ENCODE data around the gene SCN4B. TPM values are rescaled to one million over a fixed set of nuclear protein-coding genes. Genes with fewer than 3 reads are reported as not detected.

Gene SCN4B
- total and polyA plus RNA-seq, 2 of the 4 experiments (the other 2 are of a cell fraction) = 0.18 to 0.44 TPM

DNA sequence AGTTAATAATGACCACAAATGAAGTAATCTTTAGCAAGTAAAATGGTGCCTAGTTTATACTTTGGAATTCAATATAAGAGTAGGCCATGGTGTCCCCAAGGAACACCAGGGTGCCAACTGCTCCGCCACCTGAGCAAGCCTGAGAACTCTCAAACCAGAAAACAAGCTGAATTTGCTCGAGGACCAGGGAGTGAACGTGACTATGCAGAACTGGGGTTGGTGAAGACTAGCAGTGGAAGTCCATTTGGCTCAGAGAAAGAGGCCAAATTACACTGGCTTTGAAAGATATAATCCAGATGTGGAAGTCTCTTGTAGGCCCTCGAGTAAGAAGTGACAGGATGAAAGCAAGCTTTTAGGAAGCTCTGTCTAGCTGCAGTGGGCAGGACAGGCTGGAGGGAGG, 57.1 kb downstream of the SCN4B start:
- no peaks in the 10 kb centered on the region for H3K9me3 ChIP-seq (ENCODE audit: control insufficient read depth, insufficient read depth, low read length)
- H3K27me3 ChIP-seq (ENCODE audit: control insufficient read depth, insufficient read depth, low read length) = peaks cover 4% of the 10 kb centered on the region
- H3K79me1 ChIP-seq (ENCODE audit: low read depth in 1 of 2, low read length in 2 of 2) = no peaks in the 10 kb centered on the region
- no peak overlapping the region for H3K4ac ChIP-seq (ENCODE audit: low read depth, low read length)
- H3K4me2 ChIP-seq (ENCODE audit: low read depth, low read length) = no peak overlapping the region
- intact Hi-C loops (cut with micrococcal nuclease) (no loop called here), in situ Hi-C loops (cut with MboI; ENCODE audit: low sequenced_read_pairs) (no loop called here), dilution Hi-C loops (cut with HindIII; ENCODE audit: low sequenced_read_pairs, unreplicated experiment) (no loop called here)
- H3K56ac ChIP-seq (ENCODE audit: extremely low read depth, insufficient read depth, low read length) = no peak overlapping the region
- POLR2A ChIA-PET (ENCODE audit: unreplicated experiment) = no interaction called here
- H4K5ac ChIP-seq (ENCODE audit: low read depth, low read length) = no peak overlapping the region
- H2BK5ac ChIP-seq (ENCODE audit: low read depth, low read length, poor library complexity, severe bottlenecking) = no peak overlapping the region
- no peaks in the 10 kb centered on the region for H4K20me1 ChIP-seq (ENCODE audit: insufficient read depth, low read length)
- no peak overlapping the region for H4K8ac ChIP-seq (ENCODE audit: low read depth in 2 of 2, low read length in 2 of 2)
- H3K18ac ChIP-seq (ENCODE audit: low read depth, low read length) = no peak overlapping the region
- no peak for ATAC-seq (ENCODE audit: low read depth)
- H4K91ac ChIP-seq (ENCODE audit: insufficient read depth, low read depth, low read length) = no peak overlapping the region
- no peaks in the 10 kb centered on the region for H3K4me1 ChIP-seq (ENCODE audit: control insufficient read depth, insufficient read depth, low read length)
- no peak overlapping the region for H2BK15ac ChIP-seq (ENCODE audit: low read depth, low read length)
- no TSS peak for BruUV-seq (replicated peaks)
- H2BK120ac ChIP-seq (ENCODE audit: low read depth, low read length) = no peak overlapping the region
- WGBS, 2 experiments (ENCODE audit: extremely low coverage in 2 of 2, insufficient read length in 1 of 2) = 11% methylated on average over 3 of the region's 4 CpGs; no CpG with 5 or more reads in 1 of the 2 experiments
- H3K36me3 ChIP-seq (ENCODE audit: control insufficient read depth, insufficient read depth, low read length) = no peaks in the 10 kb centered on the region
- H3K27ac ChIP-seq (ENCODE audit: insufficient read depth, low read length) = no peak overlapping the region
- TF ChIP-seq, protein P1, sequence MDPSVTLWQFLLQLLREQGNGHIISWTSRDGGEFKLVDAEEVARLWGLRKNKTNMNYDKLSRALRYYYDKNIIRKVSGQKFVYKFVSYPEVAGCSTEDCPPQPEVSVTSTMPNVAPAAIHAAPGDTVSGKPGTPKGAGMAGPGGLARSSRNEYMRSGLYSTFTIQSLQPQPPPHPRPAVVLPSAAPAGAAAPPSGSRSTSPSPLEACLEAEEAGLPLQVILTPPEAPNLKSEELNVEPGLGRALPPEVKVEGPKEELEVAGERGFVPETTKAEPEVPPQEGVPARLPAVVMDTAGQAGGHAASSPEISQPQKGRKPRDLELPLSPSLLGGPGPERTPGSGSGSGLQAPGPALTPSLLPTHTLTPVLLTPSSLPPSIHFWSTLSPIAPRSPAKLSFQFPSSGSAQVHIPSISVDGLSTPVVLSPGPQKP (IDR thresholded peaks at IDR 0.05; ENCODE audit: borderline replicate concordance, low read depth, low read length) = no peak
- TF ChIP-seq MXI1 (IDR thresholded peaks at IDR 0.05; ENCODE audit: borderline replicate concordance, low read depth, low read length) = no peak
- TF ChIP-seq NFE2L2 (IDR thresholded peaks at IDR 0.05; ENCODE audit: low read depth, low read length) = no peak
- TF ChIP-seq MAZ (IDR thresholded peaks at IDR 0.05; ENCODE audit: borderline replicate concordance, low read depth, low read length) = no peak
- no peak for TF ChIP-seq RFX5 (IDR thresholded peaks at IDR 0.05; ENCODE audit: low read depth, low read length)
- no peak overlapping the region for H3K4me3 ChIP-seq (ENCODE audit: insufficient read depth, low read depth, low read length)
- no peak overlapping the region for H2AK9ac ChIP-seq (replicated peaks; ENCODE audit: low read depth, low read length, poor library complexity)
- H3K9me1 ChIP-seq (ENCODE audit: insufficient read depth, low read length) = no peaks in the 10 kb centered on the region
- CTCF ChIA-PET = no interaction called here
- no peak overlapping the region for H3K23ac ChIP-seq (ENCODE audit: low read depth, low read length)
- no peak overlapping the region for H2AFZ ChIP-seq (replicated peaks; ENCODE audit: low read length, poor library complexity)
- DNase-seq = no peak
- no peak overlapping the region for H3K14ac ChIP-seq (replicated peaks; ENCODE audit: low read depth, low read length)
- no peak overlapping the region for H2AK5ac ChIP-seq (ENCODE audit: low read depth, low read length)
- H2BK20ac ChIP-seq (ENCODE audit: low read depth, low read length) = no peak overlapping the region
- no peak overlapping the region for H3K9ac ChIP-seq (ENCODE audit: low read depth, low read length)
